Right renal pelvis (tissue), 4 donors: ENCODE data around the gene BRF1. TPM values are rescaled to one million over a fixed set of nuclear protein-coding genes. Genes with fewer than 3 reads are reported as not detected.
A peak's percentile ranks its signal among the peaks of the same experiment; 100 is the strongest.
"Not testable (repeated sequence)": the region's sequence is repeated elsewhere in the genome, so short reads cannot be mapped to it uniquely, and the experiment has no call there.

Source experiments
- DNase-seq, 4 donors: peaks; one replicate each; pipeline ENCODE4 v3.0.0-alpha.2; 2013; ENCODE audit warnings: low read depth in 4 of 4, low spot score in 3 of 4, missing footprints in 1 of 4
- polyA plus RNA-seq, 4 donors: library from polyadenylated mRNA; unstranded; fragments of 120-200 nt; gene quantifications; one replicate each; pipeline ENCODE4 v1.2.1, GENCODE V29; 2013; ENCODE audit not compliant: insufficient read length in 4 of 4

The BRF1 gene
- polyA plus RNA-seq, 4 donors, result 27.1 to 34.1 (median 28.7) TPM

DNA sequence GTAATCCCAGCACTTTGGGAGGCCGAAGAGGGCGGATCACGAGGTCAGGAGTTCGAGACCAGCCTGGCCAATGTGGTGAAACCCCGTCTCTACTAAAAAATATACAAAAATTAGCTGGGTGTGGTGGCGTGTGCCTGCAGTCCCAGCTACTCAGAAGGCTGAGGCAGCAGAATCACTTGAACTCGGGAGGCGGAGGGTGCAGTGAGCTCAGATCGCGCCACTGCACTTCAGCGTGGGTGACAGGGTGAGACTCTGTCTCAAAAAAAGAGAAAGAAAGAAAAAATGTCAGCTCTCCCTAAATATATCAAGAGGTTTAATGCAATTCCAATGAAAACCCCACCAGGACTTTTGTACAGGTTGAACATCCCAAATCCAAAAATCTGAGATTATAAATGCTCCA lies 3.5 kb downstream of the BRF1 start:
- DNase-seq, result not testable (repeated sequence)

DNA sequence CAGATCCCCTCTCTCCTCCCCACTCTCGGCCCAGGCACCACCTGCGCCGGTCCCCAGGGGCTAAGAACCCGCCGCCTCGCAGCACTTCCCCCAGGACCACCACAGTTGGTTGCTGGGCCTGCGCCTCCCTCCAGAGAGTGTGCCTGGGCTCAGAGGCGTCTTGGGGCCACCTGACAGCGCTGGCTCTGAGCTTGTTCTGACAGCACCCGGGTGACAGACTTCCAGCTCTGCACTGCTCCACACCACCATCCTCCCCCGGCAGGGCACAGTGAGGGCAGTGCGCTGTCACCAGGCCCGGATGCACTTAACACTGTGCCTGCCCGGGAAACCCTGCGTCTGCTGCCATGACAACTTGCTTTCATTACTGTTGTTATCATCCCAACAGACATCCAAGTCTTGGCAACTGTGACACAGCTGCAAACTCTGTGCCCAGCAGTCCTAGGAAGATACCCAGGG lies 6.6 kb downstream of the BRF1 start:
- DNase-seq, result no peak

DNA sequence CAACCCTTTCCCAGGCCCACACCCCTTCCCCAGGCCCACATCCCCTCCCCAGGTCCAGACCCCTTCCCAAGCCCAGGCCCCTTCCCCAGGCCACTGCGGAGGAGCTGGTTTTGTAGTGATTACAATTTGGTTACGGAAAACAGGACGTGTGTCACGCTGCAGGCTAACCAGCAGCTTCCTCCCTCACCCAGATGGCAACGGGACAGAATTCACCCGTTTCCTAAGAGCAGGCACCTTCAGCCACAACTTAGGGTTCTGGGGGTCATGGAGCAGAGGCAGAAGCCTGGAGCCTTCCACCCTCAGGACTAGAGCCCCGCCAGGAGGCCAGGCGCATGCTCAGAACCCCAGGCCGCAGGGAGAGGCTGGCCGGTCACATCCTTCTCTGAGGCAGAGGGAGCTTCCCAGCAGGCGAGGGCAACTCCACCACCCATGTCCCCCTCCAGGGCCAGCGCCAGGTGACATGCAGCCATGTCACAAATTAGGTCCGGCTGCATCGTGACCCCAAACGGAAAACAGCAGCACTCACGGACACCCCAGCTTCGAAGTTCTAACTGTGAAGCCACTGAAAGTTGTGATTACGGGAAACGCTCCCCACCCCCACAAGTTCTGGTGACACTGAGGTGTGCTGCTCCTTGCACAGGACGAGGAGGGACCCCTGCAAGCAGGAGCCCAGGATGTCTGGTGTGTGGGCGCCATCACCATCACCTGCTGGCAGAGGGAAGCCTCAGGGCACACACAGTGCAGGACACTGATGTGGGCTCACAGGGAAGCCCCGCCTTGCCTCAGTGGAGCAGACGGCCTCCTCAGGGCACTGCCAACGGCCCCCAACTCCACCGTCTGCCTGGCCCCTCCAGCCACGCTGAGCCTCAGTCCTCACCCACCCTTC lies 7.7 kb downstream of the BRF1 start:
- DNase-seq, result no peak

DNA sequence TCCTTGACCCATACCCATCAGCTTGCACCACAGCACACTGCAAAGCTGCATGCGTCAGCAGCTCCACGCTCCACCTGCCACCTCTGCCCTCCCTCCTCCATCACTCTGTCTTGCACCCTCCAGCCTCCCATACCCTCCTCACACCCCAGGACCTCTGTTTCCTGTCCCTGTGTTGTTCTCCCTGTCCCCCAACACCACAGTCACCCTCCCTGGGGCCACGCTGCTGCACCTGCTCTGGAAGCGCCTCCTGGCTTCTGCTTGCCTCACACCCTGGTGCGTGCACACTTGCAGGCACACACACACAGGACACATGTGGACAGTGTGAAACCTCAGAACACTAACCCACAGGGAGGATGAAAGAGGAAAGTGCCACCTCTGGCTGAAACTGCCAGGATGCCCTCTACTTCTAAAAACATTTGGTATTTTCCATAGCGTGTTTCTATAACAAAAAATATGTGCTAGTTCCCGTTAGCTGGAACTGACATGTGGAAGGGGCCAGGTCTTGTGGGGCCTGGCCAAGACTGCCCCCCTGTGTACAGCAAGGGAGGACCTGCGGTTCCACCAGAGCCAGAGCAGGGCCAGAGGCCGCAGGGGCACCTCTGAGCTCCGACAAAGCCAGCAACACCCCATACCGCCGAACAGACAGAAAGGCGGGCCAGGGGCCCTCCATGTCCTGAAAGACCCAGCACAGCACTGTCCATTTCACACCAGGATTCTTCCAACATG lies 10.0 kb downstream of the BRF1 start:
- DNase-seq, result no peak

DNA sequence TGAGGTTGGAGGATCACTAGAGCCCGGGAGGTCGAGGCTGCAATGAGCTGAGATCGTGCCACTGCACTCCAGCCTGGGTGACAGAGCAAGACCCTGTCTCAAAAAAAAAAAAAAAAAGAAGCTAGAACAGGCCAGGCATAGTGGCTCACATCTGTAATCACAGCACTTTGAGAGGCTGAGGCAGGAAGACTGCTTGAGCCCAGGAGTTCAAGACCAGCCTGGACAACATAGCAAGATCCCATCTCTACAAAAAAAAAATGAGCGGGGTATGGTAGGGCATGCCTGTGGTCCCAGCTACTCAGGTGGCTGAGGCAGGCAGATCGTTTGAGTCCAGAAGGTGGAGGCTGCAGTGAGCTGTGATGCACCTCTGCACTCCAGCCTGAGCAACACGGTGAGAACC lies 11.9 kb downstream of the BRF1 start:
- not testable (repeated sequence) for DNase-seq

DNA sequence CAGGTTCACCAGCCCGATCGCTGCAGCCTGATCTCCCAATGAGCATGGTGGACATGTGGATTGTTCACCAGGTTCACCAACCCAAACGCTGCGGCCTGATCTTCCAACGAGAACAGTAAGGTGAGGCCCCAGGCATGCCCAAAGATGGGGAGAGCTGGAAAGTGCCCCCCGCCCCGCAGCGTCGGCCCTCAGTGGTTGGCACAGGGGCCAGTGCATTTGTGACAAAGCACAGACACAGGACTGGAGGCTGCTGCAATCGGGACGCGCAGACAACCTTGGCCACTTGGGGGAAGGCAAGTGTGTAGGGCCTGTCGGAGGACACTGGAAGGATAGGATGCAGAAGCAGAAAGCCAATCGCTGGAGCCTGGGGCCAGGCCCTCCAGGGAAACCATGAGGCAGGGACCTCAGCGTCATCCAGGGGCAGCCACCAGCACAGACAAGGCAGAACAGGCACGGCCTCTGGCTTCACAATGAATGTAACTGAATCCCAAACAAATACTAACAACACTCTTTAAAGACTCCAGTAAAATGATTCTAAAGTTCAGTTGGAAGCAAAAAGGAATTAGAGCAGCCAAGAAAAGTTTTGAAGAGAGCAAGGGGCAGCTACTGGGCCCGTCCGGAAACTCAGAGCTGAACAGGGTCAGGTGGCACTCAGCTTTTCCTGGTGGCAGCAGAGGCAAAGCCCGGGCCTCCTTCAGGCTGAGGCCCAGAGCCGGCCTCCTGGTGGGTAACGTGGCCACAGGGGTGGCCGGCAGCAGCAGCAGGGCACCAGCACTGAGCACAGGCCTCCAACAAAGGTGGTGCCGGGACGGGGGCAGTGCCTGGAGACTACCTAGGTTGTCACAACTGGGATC lies 13.3 kb downstream of the BRF1 start:
- DNase-seq, result no peak

DNA sequence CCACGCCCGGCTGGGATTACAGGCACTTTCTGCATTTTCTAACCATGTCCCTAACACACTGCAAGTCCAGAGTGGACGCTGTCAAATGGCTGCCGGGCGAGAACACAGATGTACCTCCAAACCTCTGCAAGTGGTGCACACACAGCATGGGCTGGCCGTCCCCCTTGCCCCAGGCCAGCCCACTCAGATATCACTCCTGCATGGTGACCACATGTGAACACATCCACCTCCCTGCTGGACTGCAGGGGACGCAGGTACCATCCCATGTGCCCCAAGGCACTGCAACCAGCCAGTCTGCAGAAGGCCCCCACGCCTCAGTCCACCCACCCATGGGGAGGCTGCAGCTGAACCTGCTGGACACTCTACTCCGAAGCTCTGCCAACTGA lies 14.0 kb downstream of the BRF1 start:
- no peak for DNase-seq

DNA sequence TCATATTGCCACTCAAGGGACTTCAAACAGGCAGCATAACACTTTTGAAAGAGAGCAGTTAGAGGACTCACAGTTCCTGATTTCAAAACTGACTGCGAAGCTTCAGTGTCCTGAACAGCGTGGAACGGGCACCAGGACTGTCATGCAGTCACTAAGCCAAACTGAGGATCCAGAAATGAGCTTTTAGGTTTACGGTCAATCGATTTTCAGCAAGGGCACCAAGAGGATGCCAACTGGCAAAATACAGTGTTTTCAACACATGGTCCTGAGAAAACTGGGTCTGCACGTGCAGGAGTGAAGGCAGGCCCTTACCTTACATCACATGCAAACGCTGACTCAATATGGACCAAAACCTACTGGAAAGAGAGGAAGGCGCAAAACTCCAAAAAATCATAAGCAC lies 15.6 kb downstream of the BRF1 start:
- DNase-seq, result no peak

DNA sequence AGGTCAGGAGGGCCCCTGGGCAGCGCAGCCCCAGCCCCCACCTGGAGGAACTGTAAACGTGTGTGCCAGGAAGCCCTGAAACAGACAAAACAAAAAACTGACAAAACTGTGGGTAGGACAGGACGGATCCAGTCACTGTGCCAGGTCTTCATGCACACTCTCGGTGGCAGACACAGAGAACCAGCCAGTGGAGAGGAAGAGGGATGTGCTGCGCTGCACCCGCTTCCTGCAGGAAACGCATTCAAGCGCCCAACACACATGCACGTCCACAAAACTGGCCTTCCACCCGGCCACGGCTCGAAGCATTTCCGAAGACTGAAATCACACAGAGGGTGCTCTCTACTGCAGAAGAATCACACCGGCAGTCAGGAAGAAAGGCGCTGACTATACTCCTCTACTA lies 16.9 kb downstream of the BRF1 start:
- no peak for DNase-seq

DNA sequence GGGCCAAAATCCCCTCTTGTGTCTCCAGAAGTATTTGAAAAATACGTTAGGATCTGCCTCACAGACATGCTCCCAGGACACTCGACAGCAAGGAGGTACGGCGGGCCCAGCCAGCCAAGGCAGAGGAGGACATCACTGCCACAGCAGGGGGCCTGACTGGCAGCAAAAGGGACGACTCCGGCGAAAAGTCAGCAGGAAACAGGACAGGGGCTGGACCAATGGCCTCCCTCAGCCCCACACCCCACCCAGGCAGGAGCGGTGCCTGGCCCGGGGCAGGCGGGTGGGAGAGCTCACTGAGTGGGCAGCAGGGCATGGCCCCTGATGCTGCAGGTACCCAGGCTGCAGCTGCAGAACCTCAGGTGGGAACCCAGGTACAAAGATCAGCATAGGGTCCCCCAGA lies 17.8 kb downstream of the BRF1 start:
- no peak for DNase-seq

DNA sequence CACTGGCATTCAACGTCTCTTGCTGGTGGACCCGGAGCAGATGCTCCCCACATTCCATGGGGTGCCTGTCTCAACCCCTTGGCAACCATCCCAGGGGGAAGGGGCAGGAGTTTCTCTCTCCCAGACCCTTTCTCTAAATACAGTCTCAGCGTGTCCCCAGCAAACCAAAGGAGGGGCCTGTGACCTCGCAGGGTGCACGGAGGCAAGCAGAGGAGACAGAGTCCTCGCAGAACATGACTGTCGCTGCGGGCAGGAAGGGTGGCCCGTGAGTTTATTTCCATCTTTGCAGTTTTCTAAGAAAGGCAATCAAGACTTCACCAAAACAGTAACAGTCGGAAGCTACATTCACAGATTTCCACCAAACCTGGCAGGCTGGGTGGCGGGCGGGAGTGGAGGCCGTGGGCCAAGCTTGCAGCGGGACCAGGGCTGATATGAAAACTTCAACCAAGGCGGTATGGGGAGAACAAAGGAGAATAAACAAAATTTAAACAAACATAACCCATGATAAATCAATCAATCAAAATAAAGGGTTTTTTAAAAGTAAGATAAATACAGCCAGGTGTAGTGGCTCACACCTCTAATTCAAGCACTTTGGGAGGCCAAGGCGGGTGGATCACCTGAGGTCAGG lies 18.6 kb downstream of the BRF1 start:
- DNase-seq, result no peak

DNA sequence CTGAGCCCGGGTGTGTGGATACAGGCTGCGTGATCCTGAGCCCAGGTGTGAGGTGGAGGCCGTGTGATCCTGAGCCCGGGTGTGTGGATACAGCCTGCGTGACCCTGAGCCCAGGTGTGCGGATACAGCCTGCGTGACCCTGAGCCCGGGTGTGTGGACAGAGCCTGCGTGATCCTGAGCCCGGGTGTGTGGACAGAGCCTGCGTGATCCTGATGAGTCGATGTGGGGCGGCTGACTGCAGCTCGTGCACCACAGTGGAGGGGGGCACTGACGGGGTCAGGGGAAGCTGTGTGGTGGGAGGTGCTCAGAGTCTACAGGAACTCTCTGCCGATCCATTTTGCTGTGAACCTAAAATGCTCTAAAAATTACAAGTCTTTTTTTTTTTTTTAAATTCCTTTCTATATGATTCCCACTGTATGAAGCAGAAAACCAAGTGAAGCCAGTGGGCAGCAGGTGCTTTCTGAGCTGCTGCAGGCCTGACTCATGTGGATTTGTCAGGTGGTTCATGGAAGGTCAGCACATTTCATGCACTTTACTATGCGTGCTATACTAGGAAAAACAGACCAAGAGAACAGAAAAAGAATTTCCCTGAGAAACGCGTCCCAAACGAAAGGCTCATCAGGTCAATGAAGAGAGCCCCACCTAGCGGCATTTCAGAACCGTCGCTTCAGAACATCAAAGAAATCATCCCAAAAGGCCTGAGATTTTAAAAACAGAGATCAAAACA lies 19.3 kb downstream of the BRF1 start:
- peak in 2 of 4 donors; percentile 30 to 44 for DNase-seq

DNA sequence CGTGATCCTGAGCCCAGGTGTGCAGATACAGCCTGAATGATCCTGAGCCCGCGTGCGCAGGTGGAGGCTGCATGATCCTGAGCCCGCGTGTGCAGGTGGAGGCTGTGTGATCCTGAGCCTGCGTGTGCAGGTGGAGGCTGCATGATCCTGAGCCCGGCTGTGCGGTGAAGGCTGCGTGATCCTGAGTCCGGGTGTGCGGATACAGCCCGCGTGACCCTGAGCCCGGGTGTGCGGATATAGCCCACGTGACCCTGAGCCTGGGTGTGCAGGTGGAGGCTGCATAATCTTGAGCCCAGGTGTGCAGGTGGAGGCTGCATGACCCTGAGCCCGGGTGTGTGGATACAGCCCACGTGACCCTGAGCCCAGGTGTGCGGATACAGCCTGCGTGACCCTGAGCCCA lies 20.3 kb downstream of the BRF1 start:
- no peak for DNase-seq

DNA sequence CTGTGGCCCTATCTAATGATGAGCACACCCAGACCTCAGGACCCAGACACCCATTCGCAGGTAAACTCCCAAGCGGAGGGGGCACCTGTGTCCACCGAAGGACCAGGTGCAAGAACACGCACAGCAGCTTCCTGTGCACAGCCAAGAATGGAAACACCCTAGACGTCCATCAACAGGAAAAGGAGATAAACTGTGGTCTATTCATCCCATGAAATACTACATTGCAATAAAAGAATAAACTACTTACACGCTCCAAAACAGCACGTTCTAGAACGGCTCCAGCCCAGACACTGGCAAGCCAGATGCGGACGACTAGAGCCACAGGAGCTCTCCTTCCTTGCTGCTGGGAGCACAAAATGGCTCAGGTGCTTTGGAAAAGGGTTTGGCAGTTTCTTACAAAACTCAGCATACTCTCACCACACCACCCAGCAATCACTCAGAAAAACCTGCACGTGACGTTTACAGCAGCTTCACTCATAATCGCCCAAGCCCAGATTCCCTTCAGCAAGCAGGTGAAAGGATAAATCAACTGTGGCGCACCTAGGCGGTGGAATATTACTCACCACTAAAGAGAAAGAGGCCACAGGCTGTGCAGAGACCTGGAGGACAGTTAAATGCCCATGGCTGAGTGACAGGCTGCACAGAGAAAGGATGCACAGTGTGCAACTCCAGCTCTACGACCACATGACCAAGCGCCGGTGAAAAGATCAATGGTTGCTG lies 21.0 kb downstream of the BRF1 start:
- no peak for DNase-seq

DNA sequence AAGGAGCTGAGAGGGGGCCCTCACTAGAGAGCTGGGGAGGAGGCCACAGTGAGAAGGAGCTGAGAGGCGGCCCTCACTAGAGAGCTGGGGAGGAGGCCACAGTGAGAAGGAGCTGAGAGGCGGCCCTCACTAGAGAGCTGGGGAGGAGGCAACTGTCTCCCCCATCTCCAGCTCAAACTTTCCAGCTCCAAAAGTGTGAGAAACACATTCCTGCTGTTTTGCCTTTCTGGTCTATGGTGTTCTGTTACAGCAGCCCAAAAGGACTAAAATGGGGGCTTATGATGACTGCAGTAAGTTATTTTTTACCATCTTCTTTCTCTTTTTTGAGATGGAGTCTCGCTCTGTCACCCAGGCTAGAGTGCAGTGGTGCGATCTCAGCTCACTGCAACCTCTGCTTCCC lies 23.4 kb downstream of the BRF1 start:
- DNase-seq, result not testable (repeated sequence)

DNA sequence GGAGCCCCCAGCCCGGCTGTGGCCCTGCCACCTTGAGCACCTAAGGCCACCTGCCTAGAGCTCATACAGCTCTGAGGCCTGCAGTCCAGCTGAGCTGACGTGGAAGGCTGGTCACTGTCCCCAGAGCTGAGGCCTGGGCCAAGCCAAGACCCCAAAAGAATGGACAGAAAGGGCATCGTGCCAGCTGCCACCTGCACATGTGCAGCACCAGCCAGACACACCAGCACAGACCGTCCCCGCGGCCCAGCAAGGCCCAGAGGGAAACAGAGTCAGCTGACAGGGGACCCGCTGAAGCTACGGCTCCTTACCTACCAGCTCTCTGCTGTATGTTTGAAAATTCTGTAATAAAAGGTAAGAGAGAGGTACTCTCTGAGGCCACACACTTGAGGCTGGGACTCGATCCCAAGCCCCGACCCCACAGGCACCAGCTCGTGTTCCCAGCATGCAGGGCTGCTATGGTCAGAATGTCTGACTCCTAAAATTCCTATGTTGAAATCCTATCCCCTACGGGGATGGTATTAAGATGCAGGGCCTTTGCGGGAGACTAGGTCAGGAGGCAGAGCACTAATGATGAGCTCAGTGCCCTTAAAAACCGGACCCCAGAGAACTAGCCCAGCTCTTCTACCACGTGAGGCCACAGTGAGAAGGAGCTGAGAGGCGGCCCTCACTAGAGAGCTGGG lies 25.4 kb downstream of the BRF1 start:
- no peak for DNase-seq

DNA sequence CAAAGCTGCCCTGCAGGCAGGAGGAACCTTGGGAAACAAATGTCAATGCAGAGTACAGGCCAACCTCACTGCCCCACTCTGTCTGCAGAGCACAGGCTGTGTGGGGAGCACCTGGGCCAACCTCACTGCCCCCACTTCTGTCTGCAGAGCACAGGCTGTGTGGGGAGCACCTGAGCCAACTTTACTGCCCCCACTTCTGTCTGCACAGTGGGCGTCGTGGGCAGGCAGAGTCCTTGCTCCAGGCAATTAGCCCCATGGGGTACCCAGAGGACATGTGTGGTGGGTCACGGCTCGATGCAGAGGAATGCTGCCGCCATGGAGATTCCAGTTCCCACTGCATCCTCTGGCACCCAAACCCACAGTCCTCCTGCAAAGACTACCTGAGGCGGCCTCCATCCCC lies 26.2 kb downstream of the BRF1 start:
- no peak for DNase-seq

DNA sequence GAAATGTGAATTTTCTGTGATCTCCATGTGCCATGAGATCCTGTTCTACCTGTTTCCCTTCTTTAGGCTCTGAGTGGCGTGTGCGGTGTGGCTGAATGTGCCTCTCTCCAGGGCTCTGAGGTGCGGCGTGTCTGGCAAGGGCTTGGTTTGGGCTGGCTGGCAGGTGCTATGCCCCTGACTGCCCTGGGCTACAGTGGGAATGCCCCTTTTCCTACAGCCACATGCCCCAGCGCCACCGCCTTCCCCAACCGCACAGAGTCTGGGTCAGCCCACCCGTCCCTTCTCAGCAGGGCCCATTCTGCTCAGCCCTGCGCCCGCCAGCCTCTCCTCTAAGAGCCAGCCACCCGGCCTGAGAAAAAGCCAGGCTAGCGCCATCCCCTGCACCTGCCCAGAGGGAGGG lies 27.7 kb downstream of the BRF1 start:
- no peak for DNase-seq

DNA sequence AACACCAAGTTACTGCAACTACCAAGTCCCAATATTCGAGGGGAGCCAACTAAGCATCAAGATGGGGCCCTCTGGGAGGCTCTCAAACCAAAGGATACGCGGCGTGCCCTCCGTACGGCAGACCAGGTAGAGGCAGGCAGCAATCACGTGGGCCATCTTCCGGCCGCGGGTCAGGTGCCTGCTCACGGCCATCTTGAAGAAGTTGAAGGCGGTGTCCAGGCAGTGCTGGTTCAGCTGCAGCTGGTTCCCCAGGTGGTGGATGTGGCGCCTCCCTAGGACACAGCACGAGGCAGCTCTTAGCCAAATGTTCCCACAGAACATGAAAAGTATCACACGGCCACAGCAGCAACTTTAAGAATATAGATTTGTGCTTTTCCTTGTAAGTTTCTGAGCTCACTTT lies 28.2 kb downstream of the BRF1 start:
- DNase-seq, result no peak
